ENCODE data around the gene CHIC2. TPM values are rescaled to one million over a fixed set of nuclear protein-coding genes. Genes with fewer than 3 reads are reported as not detected.

CHIC2 gene
- total and polyA plus RNA-seq, 2 of the 4 experiments (the other 2 are of a cell fraction): 20.4 to 26.3 TPM

- Histone ChIP-seq H2BK15ac (ENCODE audit: low read depth, low read length) (no peak overlapping the region), H2BK120ac (ENCODE audit: low read depth, low read length) (no peak overlapping the region), H2AFZ (replicated peaks; ENCODE audit: low read length, poor library complexity) (no peak overlapping the region), H3K4ac (ENCODE audit: low read depth, low read length) (no peak overlapping the region), H3K27ac (ENCODE audit: insufficient read depth, low read length) (no peak overlapping the region), H4K91ac (ENCODE audit: insufficient read depth, low read depth, low read length) (no peak overlapping the region), H4K5ac (ENCODE audit: low read depth, low read length) (no peak overlapping the region), H3K14ac (replicated peaks; ENCODE audit: low read depth, low read length) (no peak overlapping the region), H3K9me1 (ENCODE audit: insufficient read depth, low read length) (peaks cover 9% of the 10 kb centered on the region; the same call in 1 of the 2 replicates), H2BK5ac (ENCODE audit: low read depth, low read length, poor library complexity, severe bottlenecking) (no peak overlapping the region), H3K4me3 (ENCODE audit: insufficient read depth, low read depth, low read length) (no peak overlapping the region), H3K4me2 (ENCODE audit: low read depth, low read length) (no peak overlapping the region), H3K36me3 (ENCODE audit: control insufficient read depth, insufficient read depth, low read length) (no peaks in the 10 kb centered on the region), H3K18ac (ENCODE audit: low read depth, low read length) (no peak overlapping the region), H3K56ac (ENCODE audit: extremely low read depth, insufficient read depth, low read length) (no peak overlapping the region), H4K20me1 (ENCODE audit: insufficient read depth, low read length) (no peaks in the 10 kb centered on the region), H3K9ac (ENCODE audit: low read depth, low read length) (no peak overlapping the region), H3K9me3 (ENCODE audit: control insufficient read depth, insufficient read depth, low read length) (no peaks in the 10 kb centered on the region), H3K79me1 (ENCODE audit: low read depth in 1 of 2, low read length in 2 of 2) (no peaks in the 10 kb centered on the region), H3K4me1 (ENCODE audit: control insufficient read depth, insufficient read depth, low read length) (no peaks in the 10 kb centered on the region), H3K27me3 (ENCODE audit: control insufficient read depth, insufficient read depth, low read length) (peaks cover 57% of the 10 kb centered on the region), H2AK5ac (ENCODE audit: low read depth, low read length) (no peak overlapping the region), H2BK20ac (ENCODE audit: low read depth, low read length) (no peak overlapping the region), H3K23ac (ENCODE audit: low read depth, low read length) (no peak overlapping the region; the same call in 1 of the 2 replicates), H4K8ac (ENCODE audit: low read depth in 2 of 2, low read length in 2 of 2) (no peak overlapping the region), H2AK9ac (replicated peaks; ENCODE audit: low read depth, low read length, poor library complexity) (no peak overlapping the region)
- ChIA-PET CTCF (no interaction called here), POLR2A (ENCODE audit: unreplicated experiment) (no interaction called here)
- DNase-seq (no peak), ATAC-seq (ENCODE audit: low read depth) (no peak)
- intact Hi-C loops (cut with micrococcal nuclease) (no loop called here), dilution Hi-C loops (cut with HindIII; ENCODE audit: low sequenced_read_pairs, unreplicated experiment) (no loop called here), in situ Hi-C loops (cut with MboI; ENCODE audit: low sequenced_read_pairs) (no loop called here)
- BruUV-seq (replicated peaks): no TSS peak
- WGBS, 2 experiments (ENCODE audit: extremely low coverage in 2 of 2, insufficient read length in 1 of 2): no CpG with 5 or more reads among the region's 6 CpGs
- TF ChIP-seq RFX5 (IDR thresholded peaks at IDR 0.05; ENCODE audit: low read depth, low read length): no peak
- TF ChIP-seq MXI1 (IDR thresholded peaks at IDR 0.05; ENCODE audit: borderline replicate concordance, low read depth, low read length): no peak
- TF ChIP-seq CEBPB (IDR thresholded peaks at IDR 0.05; ENCODE audit: low read depth, low read length): no peak
- TF ChIP-seq CTCF (conservative IDR thresholded peaks at IDR 0.05; ENCODE audit: low read depth, low read length): no peak
- TF ChIP-seq POLR2A (IDR thresholded peaks at IDR 0.05; ENCODE audit: low read depth, low read length): no peak
- TF ChIP-seq RCOR1 (IDR thresholded peaks at IDR 0.05; ENCODE audit: insufficient replicate concordance, low read length): no peak
- no peak for TF ChIP-seq NFE2L2 (IDR thresholded peaks at IDR 0.05; ENCODE audit: low read depth, low read length)
Observed at GRCh38 chr4:54097152-54097551, 32.7 kb upstream of the CHIC2 start.
